CD4-positive, CD25-positive, alpha-beta regulatory T cell (primary cell): Measurements from ENCODE around the gene FNDC3A. TPM values are rescaled to one million over a fixed set of nuclear protein-coding genes. Genes with fewer than 3 reads are reported as not detected.

ENCODE experiments used
- ATAC-seq, 2 donors: fragments of 150-1000 bp; cut with Tn5 transposase; one replicate each; pipeline ENCODE4 v1.10.0; 2021; ENCODE audit warnings: low read depth in 2 of 2, moderate number of reproducible peaks in 2 of 2, moderate library complexity in 1 of 2
- DNase-seq, 3 donors: peaks; one replicate each; pipeline versions ENCODE4 v3.0.0 to v3.0.0-alpha.2; 2012 to 2022; ENCODE audit warnings: mixed read lengths in 1 of 3
- H3K27ac ChIP-seq: one replicate; pipeline ENCODE4 v1.7.0; 2013; ENCODE audit warnings: mild to moderate bottlenecking, low read length; ENCODE audit not compliant: insufficient read depth, poor library complexity, severe bottlenecking
- H3K27me3 ChIP-seq: one replicate; pipeline ENCODE4 v1.7.0; 2013; ENCODE audit warnings: low read length; ENCODE audit not compliant: control insufficient read depth, insufficient read depth
- H3K36me3 ChIP-seq: one replicate; pipeline ENCODE4 v1.7.0; 2013; ENCODE audit warnings: mild to moderate bottlenecking, low read length, moderate library complexity; ENCODE audit not compliant: control insufficient read depth, insufficient read depth
- H3K4me1 ChIP-seq: 2 replicates; pipeline ENCODE4 v1.7.0; 2013; ENCODE audit warnings: mild to moderate bottlenecking, low read length; ENCODE audit not compliant: insufficient read depth, control insufficient read depth, poor library complexity, severe bottlenecking
- H3K4me3 ChIP-seq: one replicate; pipeline ENCODE4 v1.7.0; 2013; ENCODE audit warnings: low read depth, mild to moderate bottlenecking, low read length, moderate library complexity
- H3K9me3 ChIP-seq, 2 experiments: 1 replicate in 1 of 2; 2 replicates in 1 of 2; pipeline ENCODE4 v1.7.0; 2013; ENCODE audit warnings: low read length in 2 of 2, mild to moderate bottlenecking in 1 of 2, moderate library complexity in 1 of 2; ENCODE audit not compliant: control insufficient read depth in 2 of 2
- H3K27ac Mint-ChIP-seq, 3 donors: one replicate each; pipeline ENCODE4 v1.8.0; 2020 to 2022; ENCODE audit warnings: mild to moderate bottlenecking in 3 of 3, mixed read lengths in 3 of 3, moderate library complexity in 2 of 3
- H3K27me3 Mint-ChIP-seq: one replicate; pipeline ENCODE4 v1.8.0; 2022; ENCODE audit warnings: mild to moderate bottlenecking, mixed read lengths
- H3K36me3 Mint-ChIP-seq: one replicate; pipeline ENCODE4 v1.8.0; 2020; ENCODE audit warnings: mixed read lengths
- H3K4me1 Mint-ChIP-seq, 4 donors: one replicate each; pipeline ENCODE4 v1.8.0; 2020 to 2022; ENCODE audit warnings: mixed read lengths in 4 of 4, mild to moderate bottlenecking in 1 of 4
- H3K4me3 Mint-ChIP-seq, 4 donors: one replicate each; pipeline ENCODE4 v1.8.0; 2020 to 2022; ENCODE audit warnings: mild to moderate bottlenecking in 4 of 4, mixed read lengths in 4 of 4, moderate library complexity in 3 of 4
- H3K9me3 Mint-ChIP-seq, 7 donors: one replicate each; pipeline ENCODE4 v1.8.0; 2020 to 2022; ENCODE audit warnings: mixed read lengths in 7 of 7, mild to moderate bottlenecking in 3 of 7, moderate library complexity in 2 of 7
- polyA plus RNA-seq, 4 donors: library from polyadenylated mRNA; unstranded; fragments of 300-500 nt; fragmentation: Illumina TruSeq; gene quantifications; one replicate each; pipeline ENCODE4 v1.2.3, GENCODE V29; 2021
- total RNA-seq: library from RNA; stranded (reverse); gene quantifications from one replicate; pipeline ENCODE4 v1.2.3, GENCODE V29; 2022

Gene FNDC3A, protein sequence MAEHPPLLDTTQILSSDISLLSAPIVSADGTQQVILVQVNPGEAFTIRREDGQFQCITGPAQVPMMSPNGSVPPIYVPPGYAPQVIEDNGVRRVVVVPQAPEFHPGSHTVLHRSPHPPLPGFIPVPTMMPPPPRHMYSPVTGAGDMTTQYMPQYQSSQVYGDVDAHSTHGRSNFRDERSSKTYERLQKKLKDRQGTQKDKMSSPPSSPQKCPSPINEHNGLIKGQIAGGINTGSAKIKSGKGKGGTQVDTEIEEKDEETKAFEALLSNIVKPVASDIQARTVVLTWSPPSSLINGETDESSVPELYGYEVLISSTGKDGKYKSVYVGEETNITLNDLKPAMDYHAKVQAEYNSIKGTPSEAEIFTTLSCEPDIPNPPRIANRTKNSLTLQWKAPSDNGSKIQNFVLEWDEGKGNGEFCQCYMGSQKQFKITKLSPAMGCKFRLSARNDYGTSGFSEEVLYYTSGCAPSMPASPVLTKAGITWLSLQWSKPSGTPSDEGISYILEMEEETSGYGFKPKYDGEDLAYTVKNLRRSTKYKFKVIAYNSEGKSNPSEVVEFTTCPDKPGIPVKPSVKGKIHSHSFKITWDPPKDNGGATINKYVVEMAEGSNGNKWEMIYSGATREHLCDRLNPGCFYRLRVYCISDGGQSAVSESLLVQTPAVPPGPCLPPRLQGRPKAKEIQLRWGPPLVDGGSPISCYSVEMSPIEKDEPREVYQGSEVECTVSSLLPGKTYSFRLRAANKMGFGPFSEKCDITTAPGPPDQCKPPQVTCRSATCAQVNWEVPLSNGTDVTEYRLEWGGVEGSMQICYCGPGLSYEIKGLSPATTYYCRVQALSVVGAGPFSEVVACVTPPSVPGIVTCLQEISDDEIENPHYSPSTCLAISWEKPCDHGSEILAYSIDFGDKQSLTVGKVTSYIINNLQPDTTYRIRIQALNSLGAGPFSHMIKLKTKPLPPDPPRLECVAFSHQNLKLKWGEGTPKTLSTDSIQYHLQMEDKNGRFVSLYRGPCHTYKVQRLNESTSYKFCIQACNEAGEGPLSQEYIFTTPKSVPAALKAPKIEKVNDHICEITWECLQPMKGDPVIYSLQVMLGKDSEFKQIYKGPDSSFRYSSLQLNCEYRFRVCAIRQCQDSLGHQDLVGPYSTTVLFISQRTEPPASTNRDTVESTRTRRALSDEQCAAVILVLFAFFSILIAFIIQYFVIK
- total RNA-seq (41.1 TPM), polyA plus RNA-seq (10 to 100 TPM in 3 of 4 donors, 1 to 10 TPM in 1; 9.7 to 10.8 (median 10.4) TPM)

DNA sequence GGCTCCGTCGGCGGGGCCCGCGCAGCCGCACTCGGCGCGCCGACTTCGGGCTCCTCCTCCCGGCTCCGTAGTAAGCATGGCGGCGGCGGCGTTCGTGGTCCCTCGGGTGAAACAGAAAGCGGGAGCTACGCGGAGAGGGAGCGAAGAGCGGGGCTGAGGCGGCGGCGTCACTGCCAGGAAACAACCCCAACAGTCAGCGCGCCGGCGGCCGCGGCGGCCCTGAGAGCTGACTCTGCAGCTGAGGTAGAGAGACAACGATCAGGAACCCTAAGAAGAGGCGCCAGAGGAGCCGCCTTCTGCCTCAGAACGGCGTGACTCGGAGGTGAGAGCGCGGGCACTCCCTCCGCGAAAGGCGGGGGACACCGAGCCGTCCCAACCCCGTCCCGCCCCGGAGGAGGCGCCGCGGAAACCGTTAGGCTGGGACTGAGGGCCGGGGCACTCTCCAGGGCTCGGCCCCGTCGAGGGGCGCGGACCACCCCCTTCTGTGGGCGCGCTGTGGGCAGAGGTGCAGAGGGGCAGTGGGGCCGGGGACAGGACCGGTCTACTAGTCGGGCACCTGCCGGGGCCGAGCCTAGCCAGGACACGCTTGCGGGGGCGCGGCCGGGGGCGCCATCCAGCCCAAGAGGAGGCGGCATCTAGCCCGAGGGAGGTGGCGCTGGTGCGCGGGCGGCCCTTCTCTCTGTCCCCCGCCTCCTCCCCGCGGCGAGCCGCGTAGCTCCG lies at the start of gene FNDC3A:
Gene FNDC3A (plus strand): TSS at position 57 of the 720 bp plus-strand sequence. CDS start 30,279 bp downstream, outside the sequence.
- Histone ChIP-seq H3K9me3 (peaks cover 19% of the 10 kb centered on the region in 2 experiments), H3K27me3 (no peaks in the 10 kb centered on the region), H3K27ac (peak within 1 kb of the TSS; percentile 98), H3K36me3 (no peaks in the 10 kb centered on the region), H3K4me1 (peaks cover 46% of the 10 kb centered on the region), H3K4me3 (peak within 1 kb of the TSS; percentile 99)
- Mint-ChIP-seq H3K27me3 (no peaks in the 10 kb centered on the region), H3K4me1 (peaks cover 20 to 53% (median 34%) of the 10 kb centered on the region in 4 donors), H3K27ac (peak within 1 kb of the TSS; percentile 96 to 99 (median 98)), H3K4me3 (peak within 1 kb of the TSS; percentile 95 to 99 (median 96)), H3K9me3 (peaks cover 0 to 21% (median 7%) of the 10 kb centered on the region in 7 donors), H3K36me3 (peaks cover 11% of the 10 kb centered on the region)
- ATAC-seq (peak; percentile 71 to 78), DNase-seq (peak; percentile 81 to 92 (median 88))

DNA sequence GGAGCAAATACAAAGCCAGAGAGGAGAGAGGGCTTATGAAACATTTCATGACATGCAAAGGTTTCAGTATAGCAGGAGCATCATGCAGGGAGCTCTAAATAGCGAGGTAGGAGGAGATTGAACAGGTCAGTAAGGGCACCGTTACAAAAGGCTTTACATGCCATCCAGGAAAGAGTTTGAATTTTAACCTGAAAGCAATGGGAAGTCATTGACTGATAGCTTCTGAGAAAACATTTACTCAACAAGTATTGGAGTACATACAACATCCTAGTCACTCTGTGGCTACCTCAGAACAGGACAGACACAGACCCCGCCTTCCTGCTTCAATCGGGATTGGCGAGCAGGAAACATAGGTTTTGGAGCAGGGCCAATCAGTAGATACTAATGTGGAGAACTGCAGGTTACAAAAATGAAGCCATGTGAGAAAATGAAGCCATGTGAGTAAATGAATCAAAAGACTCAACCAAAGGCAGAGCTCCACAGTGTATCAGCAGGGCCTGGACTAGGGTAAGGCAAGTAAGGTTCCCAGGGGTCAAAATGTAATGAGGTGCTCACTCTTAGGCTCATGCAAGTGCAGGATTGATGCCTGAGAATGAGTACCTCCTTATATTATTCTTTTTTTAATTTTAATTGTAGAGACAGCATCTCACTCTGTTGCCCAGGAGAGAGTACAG lies 46.8 kb upstream of the FNDC3A start:
- Histone ChIP-seq H3K27ac (no peak overlapping the region), H3K4me3 (no peak overlapping the region), H3K36me3 (no peaks in the 10 kb centered on the region), H3K4me1 (no peaks in the 10 kb centered on the region), H3K27me3 (no peaks in the 10 kb centered on the region), H3K9me3 (no peaks in the 10 kb centered on the region)
- peaks cover 7% of the 10 kb centered on the region for H3K27me3 Mint-ChIP-seq
- no peak overlapping the region for H3K4me3 Mint-ChIP-seq
- H3K27ac Mint-ChIP-seq: no peak overlapping the region
- peaks cover 0 to 2% (median 0%) of the 10 kb centered on the region in 4 donors for H3K4me1 Mint-ChIP-seq
- DNase-seq (no peak), ATAC-seq (no peak)
- peaks cover 0 to 4% (median 0%) of the 10 kb centered on the region in 7 donors for H3K9me3 Mint-ChIP-seq
- no peaks in the 10 kb centered on the region for H3K36me3 Mint-ChIP-seq

- ATAC-seq: no peak
- Mint-ChIP-seq H3K9me3 (peaks cover 0 to 6% (median 0%) of the 10 kb centered on the region in 7 donors), H3K27me3 (peaks cover 7% of the 10 kb centered on the region), H3K27ac (no peak overlapping the region), H3K36me3 (no peaks in the 10 kb centered on the region), H3K4me3 (no peak overlapping the region), H3K4me1 (peaks cover 0 to 2% (median 0%) of the 10 kb centered on the region in 4 donors)
- Histone ChIP-seq H3K9me3 (no peaks in the 10 kb centered on the region), H3K36me3 (no peaks in the 10 kb centered on the region), H3K4me3 (no peak overlapping the region), H3K4me1 (no peaks in the 10 kb centered on the region), H3K27me3 (no peaks in the 10 kb centered on the region), H3K27ac (no peak overlapping the region)
- no peak for DNase-seq
These were observed 44.8 kb upstream of the FNDC3A start for GRCh38 chr13:48930918-48931317.

DNA sequence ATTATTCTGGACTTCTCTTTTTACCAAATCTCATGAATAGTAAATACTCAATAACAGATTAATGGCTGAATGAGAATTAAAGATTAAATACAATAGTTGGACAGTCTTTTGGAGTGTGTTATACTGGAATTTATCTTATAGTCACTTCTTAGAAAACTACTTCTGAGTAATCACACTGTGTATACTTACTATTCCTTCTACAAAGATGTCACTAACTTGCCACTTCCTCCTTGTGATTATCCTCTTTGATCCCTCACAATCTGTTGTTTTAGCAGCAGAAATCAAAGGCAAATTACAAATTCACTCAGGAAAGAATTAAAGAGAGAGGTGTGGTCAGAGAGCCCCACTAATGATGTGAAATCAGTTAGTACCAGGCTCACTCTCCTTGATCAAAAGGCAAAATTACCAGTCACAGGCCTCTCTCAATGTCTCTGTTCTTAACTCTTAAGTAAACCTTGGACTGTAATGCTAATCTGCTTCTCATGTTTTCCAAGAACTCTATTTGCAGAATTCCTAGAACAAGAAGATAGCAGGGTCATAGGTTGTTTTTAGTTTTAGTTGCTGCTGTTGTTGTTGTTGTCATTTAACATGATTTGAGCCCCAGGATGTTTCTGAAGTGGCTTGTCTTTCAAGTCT lies 37.3 kb upstream of the FNDC3A start:
- Mint-ChIP-seq H3K36me3 (no peaks in the 10 kb centered on the region), H3K4me1 (peaks cover 0 to 19% (median 14%) of the 10 kb centered on the region in 4 donors), H3K27ac (peak overlapping the region in 1 of 3 donors; percentile 38), H3K27me3 (no peaks in the 10 kb centered on the region), H3K9me3 (peaks cover 0 to 3% (median 0%) of the 10 kb centered on the region in 7 donors), H3K4me3 (peak overlapping the region in 1 of 4 donors; percentile 26)
- Histone ChIP-seq H3K27me3 (peaks cover 2% of the 10 kb centered on the region), H3K36me3 (no peaks in the 10 kb centered on the region), H3K4me3 (no peak overlapping the region), H3K4me1 (peaks cover 6% of the 10 kb centered on the region), H3K9me3 (no peaks in the 10 kb centered on the region), H3K27ac (no peak overlapping the region)
- peak in 1 of 3 donors; percentile 79 for DNase-seq
- ATAC-seq: peak; percentile 61 to 65

DNA sequence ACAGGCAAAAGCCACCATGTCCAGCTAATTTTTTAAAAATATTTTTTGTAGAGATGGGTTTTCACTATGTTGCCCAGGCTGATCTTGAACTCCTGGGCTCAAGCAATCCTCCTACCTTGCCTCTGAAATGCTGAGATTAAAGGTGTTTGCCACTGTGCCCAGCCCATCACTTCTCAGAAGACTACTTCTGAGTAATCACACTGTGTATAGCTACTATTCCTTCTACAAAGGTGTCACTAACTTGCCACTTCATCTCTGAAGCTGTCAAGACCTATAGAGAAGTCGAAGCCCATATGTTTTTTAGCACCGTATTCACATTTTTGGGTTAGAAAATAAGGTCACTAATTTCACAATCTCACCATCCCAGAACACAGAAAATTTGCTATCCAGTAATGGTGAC lies 36.0 kb upstream of the FNDC3A start:
- Histone ChIP-seq H3K9me3 (no peaks in the 10 kb centered on the region), H3K36me3 (no peaks in the 10 kb centered on the region), H3K4me3 (no peak overlapping the region), H3K4me1 (peaks cover 6% of the 10 kb centered on the region), H3K27me3 (peaks cover 2% of the 10 kb centered on the region), H3K27ac (no peak overlapping the region)
- DNase-seq (peak in 1 of 3 donors; percentile 92), ATAC-seq (peak in 1 of 2 donors; percentile 76)
- no peaks in the 10 kb centered on the region for H3K36me3 Mint-ChIP-seq
- peaks cover 0 to 19% (median 14%) of the 10 kb centered on the region in 4 donors for H3K4me1 Mint-ChIP-seq
- no peaks in the 10 kb centered on the region for H3K27me3 Mint-ChIP-seq
- no peaks in the 10 kb centered on the region for H3K9me3 Mint-ChIP-seq
- no peak overlapping the region for H3K27ac Mint-ChIP-seq
- H3K4me3 Mint-ChIP-seq: no peak overlapping the region

DNA sequence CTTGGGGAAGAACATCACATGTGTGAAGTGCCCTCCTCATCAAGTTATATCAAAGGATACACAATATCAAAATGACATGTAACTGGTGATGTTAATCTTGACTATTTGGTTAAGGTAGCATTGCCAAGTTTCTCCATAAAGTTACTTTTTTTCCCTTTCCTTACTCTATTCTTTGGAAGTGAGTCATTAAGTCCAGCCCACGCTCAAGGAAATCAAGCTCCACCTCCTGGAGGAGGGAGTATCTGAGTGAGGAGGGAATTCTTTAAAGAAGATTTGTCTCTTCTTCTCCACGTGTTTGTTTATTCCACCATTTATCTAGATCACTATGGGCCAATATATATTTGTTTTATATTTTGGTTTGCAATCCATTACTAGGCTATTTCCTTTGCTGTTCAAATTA lies 33.6 kb upstream of the FNDC3A start:
- Histone ChIP-seq H3K9me3 (no peaks in the 10 kb centered on the region), H3K4me1 (peaks cover 6% of the 10 kb centered on the region), H3K27me3 (no peaks in the 10 kb centered on the region), H3K4me3 (no peak overlapping the region), H3K36me3 (no peaks in the 10 kb centered on the region), H3K27ac (no peak overlapping the region)
- Mint-ChIP-seq H3K4me1 (peaks cover 0 to 19% (median 14%) of the 10 kb centered on the region in 4 donors), H3K9me3 (no peaks in the 10 kb centered on the region), H3K27ac (no peak overlapping the region), H3K4me3 (no peak overlapping the region), H3K27me3 (no peaks in the 10 kb centered on the region), H3K36me3 (no peaks in the 10 kb centered on the region)
- ATAC-seq: no peak
- no peak for DNase-seq
